Measurements from ENCODE around the gene ULK1. TPM values are rescaled to one million over a fixed set of nuclear protein-coding genes. Genes with fewer than 3 reads are reported as not detected.

ULK1 gene
- total RNA-seq, 1 donor from 2014 or later = 57.4 TPM

DNA sequence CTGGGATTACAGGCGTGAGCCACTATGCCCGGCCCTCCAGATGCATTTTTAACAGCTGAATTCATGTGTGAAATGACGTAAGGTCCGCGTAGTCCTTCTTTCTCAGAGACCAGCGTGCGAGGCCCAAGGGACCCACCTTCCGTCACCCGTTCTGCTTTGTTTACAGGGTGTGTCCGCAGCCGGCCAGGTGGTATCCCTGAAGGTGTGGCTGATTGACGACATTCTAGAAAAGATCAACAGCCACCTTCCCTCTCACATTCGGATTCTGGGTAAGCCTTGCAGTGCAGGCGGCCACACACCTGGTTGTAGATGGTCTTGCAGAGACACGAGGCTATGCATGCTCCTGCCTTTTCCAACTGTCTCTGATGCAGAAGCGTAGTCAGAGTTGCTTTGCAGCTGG, 44.6 kb downstream of the ULK1 start:
- Histone ChIP-seq H3K9me3 (replicated peaks) (no peaks in the 10 kb centered on the region), H3K4me3 (no peak overlapping the region), H3K27me3 (ENCODE audit: low read depth) (no peaks in the 10 kb centered on the region), H3K36me3 (peaks cover 50% of the 10 kb centered on the region), H3K4me1 (no peaks in the 10 kb centered on the region), H3K27ac (replicated peaks) (no peak overlapping the region)
- intact Hi-C loops (cut with micrococcal nuclease) = no loop called here
- TF ChIP-seq, protein P1, sequence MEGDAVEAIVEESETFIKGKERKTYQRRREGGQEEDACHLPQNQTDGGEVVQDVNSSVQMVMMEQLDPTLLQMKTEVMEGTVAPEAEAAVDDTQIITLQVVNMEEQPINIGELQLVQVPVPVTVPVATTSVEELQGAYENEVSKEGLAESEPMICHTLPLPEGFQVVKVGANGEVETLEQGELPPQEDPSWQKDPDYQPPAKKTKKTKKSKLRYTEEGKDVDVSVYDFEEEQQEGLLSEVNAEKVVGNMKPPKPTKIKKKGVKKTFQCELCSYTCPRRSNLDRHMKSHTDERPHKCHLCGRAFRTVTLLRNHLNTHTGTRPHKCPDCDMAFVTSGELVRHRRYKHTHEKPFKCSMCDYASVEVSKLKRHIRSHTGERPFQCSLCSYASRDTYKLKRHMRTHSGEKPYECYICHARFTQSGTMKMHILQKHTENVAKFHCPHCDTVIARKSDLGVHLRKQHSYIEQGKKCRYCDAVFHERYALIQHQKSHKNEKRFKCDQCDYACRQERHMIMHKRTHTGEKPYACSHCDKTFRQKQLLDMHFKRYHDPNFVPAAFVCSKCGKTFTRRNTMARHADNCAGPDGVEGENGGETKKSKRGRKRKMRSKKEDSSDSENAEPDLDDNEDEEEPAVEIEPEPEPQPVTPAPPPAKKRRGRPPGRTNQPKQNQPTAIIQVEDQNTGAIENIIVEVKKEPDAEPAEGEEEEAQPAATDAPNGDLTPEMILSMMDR (IDR thresholded peaks at IDR 0.05; ENCODE audit: borderline replicate concordance) = no peak
- no peak for DNase-seq

DNA sequence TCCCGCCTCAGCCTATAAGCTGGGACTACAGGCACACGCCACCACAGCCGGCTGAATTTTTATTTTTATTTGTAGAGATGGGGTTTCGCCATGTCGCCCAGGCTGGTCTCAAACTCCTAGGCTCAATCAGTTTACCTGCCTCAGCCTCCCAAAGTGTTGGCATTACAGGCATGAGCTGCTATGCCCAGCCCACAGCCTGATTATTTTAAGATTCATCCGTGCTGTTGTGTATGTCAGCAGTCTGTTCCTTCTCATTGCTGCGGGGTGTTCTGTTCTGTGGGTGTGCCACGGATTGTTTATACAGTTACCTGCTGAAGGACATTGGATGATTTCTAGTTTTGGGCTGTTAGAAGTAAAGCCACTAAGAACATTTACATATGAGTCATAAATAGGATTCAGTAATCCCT, 45.7 kb downstream of the ULK1 start:
- H3K4me3 ChIP-seq = no peak overlapping the region
- no peaks in the 10 kb centered on the region for H3K9me3 ChIP-seq (replicated peaks)
- H3K36me3 ChIP-seq = peaks cover 49% of the 10 kb centered on the region
- intact Hi-C loops (cut with micrococcal nuclease) = no loop called here
- no peaks in the 10 kb centered on the region for H3K4me1 ChIP-seq
- H3K27ac ChIP-seq (replicated peaks) = no peak overlapping the region
- no peak for DNase-seq
- TF ChIP-seq, protein P1 (IDR thresholded peaks at IDR 0.05; ENCODE audit: borderline replicate concordance) = no peak
- H3K27me3 ChIP-seq (ENCODE audit: low read depth) = no peaks in the 10 kb centered on the region

DNA sequence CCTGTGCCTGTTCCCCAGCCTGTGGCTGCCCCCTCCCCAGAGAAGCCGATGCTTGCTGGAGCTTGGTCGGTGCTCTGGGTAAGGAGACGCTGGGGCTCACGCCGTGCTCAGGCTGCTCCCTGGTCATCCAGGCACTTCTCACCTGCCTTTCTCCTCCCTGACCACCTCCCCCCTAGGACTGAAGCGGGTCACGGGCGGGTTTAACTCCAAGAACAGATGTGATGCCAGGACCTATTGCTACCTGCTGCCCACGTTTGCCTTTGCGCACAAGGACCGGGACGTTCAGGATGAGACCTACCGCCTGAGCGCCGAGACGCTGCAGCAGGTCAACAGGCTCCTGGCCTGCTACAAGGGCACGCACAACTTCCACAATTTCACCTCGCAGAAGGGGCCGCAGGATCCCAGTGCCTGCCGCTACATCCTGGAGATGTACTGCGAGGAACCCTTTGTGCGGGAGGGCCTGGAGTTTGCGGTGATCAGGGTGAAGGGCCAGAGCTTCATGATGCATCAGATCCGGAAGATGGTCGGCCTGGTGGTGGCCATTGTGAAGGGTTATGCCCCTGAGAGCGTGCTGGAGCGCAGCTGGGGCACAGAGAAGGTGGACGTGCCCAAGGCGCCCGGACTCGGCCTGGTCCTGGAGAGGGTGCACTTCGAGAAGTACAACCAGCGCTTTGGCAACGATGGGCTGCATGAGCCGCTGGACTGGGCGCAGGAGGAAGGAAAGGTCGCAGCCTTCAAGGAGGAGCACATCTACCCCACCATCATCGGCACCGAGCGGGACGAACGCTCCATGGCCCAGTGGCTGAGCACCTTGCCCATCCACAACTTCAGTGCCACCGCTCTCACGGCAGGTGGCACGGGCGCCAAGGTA, 46.9 kb downstream of the ULK1 start:
- no peaks in the 10 kb centered on the region for H3K27me3 ChIP-seq (ENCODE audit: low read depth)
- H3K27ac ChIP-seq (replicated peaks) = no peak overlapping the region
- no peak overlapping the region for H3K4me3 ChIP-seq
- TF ChIP-seq, protein P1 (IDR thresholded peaks at IDR 0.05; ENCODE audit: borderline replicate concordance) = no peak
- intact Hi-C loops (cut with micrococcal nuclease) = no loop called here
- no peak for DNase-seq
- H3K36me3 ChIP-seq = peaks cover 46% of the 10 kb centered on the region
- H3K9me3 ChIP-seq (replicated peaks) = no peaks in the 10 kb centered on the region
- H3K4me1 ChIP-seq = no peaks in the 10 kb centered on the region

DNA sequence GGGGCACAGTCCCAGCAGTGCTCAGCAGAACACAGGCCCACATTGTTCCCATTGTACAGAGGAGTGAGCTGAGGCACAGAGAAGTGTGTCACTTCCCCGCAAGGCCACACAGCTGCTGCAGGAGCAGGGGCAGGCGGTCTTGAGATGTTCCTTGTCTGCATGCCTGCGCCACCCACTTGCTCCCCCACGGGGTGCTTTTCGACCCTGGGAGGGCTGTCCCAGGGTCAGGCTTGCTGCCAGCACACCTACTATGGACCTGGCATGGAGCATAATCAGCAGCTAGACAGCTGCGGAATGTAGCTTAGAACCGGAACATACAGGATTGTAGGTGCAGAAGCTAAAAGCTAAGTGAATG, 47.5 kb downstream of the ULK1 start:
- Histone ChIP-seq H3K27ac (replicated peaks) (no peak overlapping the region), H3K27me3 (ENCODE audit: low read depth) (no peaks in the 10 kb centered on the region), H3K36me3 (peaks cover 46% of the 10 kb centered on the region), H3K9me3 (replicated peaks) (no peaks in the 10 kb centered on the region), H3K4me1 (no peaks in the 10 kb centered on the region), H3K4me3 (no peak overlapping the region)
- no peak for DNase-seq
- TF ChIP-seq, protein P1 (IDR thresholded peaks at IDR 0.05; ENCODE audit: borderline replicate concordance) = no peak
- intact Hi-C loops (cut with micrococcal nuclease) = no loop called here

DNA sequence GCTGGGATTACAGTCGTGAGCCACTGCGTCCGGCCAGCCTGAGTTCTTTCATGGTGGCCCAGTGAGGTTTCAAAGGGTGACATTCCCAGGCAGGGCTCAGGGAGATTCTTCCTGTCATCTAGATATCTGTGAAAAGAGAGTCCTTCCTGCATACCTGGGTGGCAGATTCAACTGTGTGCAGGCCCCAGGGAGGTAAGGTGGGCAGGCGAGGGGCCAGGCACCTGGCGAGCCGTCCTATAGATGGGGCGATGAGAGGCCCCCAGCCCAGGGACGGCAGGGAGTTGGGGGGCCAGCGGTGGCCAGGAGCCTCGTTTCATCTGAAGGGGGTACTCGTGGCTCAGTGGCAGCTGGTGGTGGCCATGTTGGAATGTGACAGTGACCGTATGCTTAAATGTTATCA, 48.2 kb downstream of the ULK1 start:
- H3K9me3 ChIP-seq (replicated peaks) = no peaks in the 10 kb centered on the region
- H3K4me3 ChIP-seq = no peak overlapping the region
- intact Hi-C loops (cut with micrococcal nuclease) = no loop called here
- TF ChIP-seq, protein P1 (IDR thresholded peaks at IDR 0.05; ENCODE audit: borderline replicate concordance) = no peak
- peaks cover 46% of the 10 kb centered on the region for H3K36me3 ChIP-seq
- no peaks in the 10 kb centered on the region for H3K27me3 ChIP-seq (ENCODE audit: low read depth)
- no peak for DNase-seq
- no peak overlapping the region for H3K27ac ChIP-seq (replicated peaks)
- peaks cover 4% of the 10 kb centered on the region for H3K4me1 ChIP-seq

All from left ventricle myocardium inferior (tissue), 1 donor.